Dermis blood vessel endothelial cell (primary cell): ENCODE measurements around the gene NEXN. TPM values are rescaled to one million over a fixed set of nuclear protein-coding genes. Genes with fewer than 3 reads are reported as not detected.
A peak's percentile ranks its signal among the peaks of the same experiment; 100 is the strongest.
"Not testable (repeated sequence)": the region's sequence is repeated elsewhere in the genome, so short reads cannot be mapped to it uniquely, and the experiment has no call there.

ENCODE experiments used
- DNase-seq: peaks from one replicate; pipeline ENCODE4 v3.0.0; 2010
- total RNA-seq: library from RNA; depleted of rRNA; stranded (reverse); fragments of >200 nt; gene quantifications from 2 replicates; pipeline ENCODE4 v1.2.3, GENCODE V29; 2014

The NEXN gene
- total RNA-seq, 1 donor from 2014 or later: 3.1 TPM

DNA sequence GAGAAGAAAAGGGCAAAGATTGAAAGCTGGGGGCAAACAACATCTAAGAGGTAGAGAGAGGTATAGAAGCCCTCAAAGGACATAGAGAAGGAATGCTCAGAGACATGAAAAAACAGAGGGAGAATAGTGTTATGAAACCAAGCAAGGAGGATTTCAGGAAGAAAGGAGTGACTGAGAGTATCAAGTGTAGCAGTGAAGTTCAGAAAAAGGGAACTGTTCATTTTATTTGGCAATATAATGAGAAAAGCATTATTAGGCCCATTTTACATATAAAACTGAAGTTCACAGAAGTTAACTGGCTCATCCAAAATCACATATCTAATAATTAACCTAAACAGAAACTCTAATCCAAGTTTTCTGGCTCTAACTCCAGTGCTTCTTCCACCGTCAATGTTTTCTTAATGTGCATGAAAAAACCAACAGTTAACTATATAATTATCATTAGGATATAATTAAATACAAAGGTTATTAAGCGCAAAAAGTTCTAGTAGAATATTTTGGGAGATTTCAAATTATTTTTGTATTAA, 17.7 kb downstream of the NEXN start:
- DNase-seq: no peak

DNA sequence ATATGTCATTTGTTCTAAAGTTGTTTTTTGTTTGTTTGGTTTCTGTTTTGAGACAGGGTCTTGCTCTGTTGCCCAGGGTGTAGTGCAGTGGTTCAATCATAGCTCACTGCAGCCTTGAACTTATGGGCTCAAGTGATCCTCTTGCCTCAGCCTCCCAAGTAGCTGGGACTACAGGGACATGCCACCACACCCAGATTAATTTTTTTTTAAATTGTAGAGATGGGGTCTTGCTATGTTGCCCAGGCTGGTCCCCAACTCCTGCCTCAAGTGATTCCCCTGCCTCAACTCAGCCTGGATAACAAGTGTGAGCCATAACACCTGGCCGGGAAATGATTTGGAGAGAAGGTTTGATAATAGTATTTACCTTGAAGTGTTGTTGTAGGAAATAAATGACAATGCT, 18.2 kb downstream of the NEXN start:
- DNase-seq: no peak

DNA sequence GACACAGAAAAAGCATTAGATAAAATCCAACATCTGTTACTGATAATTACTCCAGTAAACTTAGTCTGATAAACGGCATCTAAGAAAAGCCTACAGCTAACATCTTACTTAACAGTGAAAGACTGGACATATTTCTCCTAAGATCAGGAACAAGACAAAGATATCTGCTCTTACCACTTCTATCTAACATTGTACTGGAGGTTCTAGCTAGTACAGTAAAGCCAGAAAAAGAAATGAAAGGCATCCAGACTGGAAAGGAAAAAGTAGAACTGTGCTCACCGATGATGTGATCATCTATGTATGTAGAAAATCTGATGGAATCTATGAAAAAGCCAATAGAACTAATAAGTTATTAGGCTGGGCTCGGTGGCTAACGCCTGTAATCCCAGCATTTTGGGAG, 21.7 kb downstream of the NEXN start:
- DNase-seq: no peak

DNA sequence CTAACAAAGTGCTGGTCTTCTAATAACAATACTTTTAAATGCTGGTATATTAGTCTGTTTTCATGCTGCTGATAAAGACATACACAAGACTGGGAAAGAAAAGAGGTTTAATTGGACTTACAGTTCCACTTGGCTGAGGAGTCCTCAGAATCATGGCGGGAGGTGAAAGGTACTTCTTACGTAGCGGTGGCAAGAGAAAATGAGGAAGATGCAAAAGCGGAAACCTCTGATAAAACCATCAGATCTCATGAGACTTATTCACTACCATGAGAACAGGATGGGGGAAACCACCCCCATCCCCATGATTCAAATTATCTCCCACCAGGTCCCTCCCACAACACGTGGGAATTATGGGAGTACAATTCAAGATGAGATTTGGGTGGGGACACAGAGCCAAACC, 30.5 kb downstream of the NEXN start:
- not testable (repeated sequence) for DNase-seq

DNA sequence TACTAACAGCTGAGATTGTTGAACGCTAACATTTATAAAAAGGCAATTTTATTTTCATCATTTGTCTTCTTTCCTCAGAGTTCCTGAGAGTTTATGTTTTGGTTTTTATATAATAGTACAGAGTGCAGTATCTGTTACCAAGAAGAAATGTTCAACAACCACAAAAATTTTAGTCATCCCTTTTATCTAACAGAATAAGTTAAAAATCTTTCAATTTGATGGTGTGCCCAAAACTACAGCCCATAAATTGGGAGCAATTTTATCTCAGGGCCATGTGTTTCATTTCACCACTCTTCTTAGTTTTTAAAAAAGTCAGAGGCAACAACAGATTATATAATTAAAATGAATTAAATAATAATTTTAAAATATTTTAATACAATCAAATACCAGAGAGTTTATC, 37.1 kb downstream of the NEXN start:
- no peak for DNase-seq

DNA sequence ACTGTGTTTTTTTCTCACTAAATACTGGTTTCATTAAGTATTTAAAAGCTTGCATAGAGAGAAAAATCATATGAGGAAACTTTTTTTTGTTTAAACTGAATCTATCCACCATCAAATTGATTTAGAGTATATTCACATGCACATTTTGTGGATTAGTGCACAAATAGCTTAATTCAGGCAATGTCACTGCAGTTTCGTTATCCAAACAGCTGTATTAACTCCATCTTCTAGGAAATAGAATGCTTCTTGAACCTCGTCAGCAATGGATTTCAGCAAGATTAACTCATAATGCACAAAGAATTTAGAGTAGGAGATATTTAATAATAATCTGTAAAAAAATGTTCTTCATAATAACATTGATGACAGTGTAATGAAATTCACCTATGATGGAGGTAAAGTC, 37.5 kb downstream of the NEXN start:
- no peak for DNase-seq

DNA sequence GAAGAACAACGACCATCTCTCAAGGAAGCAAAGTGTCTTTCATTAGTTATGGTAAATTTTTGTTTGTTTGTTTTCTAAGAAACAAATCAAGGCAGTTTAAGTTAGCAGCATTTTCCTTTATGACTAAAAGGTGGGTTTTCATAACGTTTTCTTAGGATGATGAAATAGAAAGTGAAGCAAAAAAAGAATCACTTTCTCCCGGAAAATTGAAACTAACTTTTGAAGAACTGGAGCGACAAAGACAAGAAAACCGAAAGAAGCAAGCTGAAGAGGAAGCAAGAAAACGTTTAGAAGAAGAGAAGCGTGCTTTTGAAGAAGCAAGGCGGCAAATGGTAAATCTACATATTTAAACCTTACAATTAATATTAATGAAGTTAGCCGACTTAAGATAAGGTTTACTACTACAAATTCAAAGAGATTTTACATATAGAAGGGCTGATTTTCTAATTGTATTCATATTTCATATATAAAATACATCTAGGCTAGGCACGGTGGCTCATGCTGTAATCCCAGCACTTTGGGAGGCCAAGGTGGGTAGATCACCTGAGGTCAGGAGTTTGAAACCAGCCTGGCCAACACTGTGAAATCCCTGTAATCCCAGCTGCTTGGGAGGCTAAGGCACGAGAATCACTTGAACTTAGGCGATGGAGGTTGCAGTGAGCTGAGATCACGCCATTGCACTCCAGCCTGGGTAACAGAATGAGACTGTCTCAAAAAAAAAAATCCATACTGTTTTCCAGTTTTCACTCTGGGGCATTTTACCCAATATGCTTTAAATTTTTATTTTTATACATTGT, 38.3 kb downstream of the NEXN start:
- no peak for DNase-seq

DNA sequence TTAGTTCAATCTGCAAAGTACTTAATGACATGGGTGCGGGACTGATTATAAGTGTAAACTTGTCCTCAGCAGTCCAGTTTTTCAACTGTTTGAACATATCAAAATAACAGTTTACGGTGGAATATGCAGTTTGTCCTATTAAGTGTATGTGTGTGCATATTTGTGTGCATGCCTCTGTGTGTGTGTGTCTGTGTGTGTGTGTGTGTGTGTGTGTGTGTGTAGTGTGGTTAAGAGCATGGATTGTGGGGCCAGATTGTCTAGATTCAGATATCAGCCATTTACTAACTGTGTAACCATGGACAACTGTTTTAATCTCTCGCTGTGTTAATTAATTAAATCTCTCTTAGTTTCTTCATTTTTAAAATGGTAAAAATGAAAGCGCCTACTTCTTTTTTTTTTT, 39.0 kb downstream of the NEXN start:
- no peak for DNase-seq

DNA sequence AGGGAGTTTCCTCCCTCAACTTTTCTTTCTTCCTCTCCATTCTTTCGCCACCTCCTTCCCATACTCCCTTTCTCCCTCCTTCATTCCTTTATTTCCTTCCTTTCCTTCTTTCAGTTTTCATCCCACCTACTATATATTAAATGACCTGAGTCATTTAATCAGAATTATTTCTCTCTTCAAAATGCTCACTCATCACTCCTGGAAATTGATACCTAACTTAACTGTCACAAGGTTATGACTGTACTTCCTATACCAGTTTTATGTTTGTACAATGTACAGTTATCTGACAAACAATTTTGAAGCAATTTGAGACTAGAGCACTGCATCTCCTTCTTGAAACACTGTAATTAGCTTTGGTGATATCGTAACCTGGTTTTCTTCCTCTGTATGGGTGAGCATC, 41.4 kb downstream of the NEXN start:
- peak; percentile 34 for DNase-seq

DNA sequence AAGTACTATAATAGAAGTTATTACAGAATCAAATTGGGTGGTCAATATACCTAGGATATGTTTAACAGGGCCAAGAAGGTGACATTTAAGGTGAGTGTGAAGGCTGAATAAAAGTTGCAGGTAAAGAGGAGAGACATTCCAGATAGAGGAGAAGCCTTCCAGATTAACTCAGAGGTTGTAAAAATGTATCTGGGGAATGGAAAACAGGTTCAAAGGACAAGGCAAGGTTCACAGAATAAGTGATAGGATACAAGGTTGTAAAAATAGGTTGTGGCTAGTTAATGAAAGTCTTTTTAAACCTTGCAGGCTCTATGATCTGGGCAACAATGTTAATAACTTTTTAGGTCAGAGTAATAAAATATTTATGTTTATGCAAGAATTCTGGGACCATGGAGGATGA, 50.2 kb downstream of the NEXN start:
- no peak for DNase-seq

DNA sequence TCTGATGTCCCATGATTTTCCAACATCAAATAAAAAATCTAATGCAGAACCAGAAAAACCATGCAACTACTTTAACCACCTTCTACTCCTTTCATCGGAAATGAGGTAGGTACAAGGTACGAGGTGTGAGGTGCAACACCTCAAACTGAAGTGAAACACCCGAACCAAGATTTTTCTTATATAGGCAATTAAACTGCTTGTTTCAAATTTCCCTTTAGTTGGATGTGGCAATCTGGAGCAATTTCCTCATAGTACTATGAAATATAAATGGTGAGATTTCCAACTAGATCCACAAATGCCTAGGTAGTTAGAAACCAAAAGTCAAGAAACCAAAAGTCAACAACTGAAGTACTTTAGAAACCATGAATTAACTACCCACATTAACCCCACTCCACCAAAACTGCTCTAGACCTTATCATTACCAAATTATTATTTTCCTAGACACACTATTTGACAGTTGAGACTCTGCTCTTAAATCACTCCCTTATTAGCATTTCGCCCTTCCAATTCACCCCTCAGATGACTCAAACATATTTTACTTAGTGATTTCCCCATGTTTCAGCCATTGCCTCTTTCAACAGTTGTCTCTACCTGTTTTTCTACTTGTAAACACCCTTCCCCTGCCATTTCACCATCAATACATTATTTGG, 52.6 kb downstream of the NEXN start:
- no peak for DNase-seq

DNA sequence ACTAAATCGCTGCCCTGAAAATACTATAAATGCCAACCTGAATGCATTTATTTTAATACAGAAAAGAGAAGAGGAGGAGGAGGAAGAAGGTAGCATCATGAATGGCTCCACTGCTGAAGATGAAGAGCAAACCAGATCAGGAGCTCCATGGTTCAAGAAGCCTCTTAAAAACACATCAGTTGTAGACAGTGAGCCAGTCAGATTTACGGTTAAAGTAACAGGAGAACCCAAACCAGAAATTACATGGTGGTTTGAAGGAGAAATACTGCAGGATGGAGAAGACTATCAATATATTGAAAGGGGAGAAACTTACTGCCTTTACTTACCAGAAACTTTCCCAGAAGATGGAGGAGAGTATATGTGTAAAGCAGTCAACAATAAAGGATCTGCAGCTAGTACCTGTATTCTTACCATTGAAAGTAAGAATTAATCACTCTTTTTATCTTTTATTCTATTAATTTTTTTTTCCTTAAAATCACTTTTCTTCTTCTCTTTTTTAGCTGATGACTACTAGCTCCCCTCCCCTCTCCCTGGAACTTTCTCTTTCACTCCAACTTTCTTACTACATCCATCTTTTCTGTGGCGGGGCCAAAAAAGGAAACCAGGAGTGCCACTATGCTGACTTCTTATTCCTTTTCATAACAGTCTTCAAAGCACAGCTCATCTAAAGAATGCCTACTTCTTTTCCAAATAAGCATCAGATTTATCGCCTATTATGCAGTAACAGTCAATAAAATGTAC, 54.1 kb downstream of the NEXN start:
- DNase-seq: no peak

DNA sequence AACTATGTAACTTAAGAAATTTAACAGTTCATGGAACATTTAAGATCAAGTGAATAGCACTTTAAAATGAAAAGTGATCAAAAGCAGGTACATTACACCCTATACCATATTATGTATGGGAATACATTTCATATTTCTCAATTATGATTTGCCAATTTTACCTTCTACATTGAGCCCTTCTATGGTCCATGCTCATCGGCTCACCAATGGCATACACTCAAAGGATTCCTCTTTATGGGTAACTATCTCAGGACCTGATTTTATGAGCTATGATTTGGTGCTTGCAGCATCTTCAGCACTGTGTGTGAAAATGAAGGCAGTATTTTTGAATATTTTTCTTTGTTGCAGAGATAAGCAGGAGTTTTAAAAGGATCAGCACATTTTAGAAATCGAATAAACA, 56.9 kb downstream of the NEXN start:
- no peak for DNase-seq

DNA sequence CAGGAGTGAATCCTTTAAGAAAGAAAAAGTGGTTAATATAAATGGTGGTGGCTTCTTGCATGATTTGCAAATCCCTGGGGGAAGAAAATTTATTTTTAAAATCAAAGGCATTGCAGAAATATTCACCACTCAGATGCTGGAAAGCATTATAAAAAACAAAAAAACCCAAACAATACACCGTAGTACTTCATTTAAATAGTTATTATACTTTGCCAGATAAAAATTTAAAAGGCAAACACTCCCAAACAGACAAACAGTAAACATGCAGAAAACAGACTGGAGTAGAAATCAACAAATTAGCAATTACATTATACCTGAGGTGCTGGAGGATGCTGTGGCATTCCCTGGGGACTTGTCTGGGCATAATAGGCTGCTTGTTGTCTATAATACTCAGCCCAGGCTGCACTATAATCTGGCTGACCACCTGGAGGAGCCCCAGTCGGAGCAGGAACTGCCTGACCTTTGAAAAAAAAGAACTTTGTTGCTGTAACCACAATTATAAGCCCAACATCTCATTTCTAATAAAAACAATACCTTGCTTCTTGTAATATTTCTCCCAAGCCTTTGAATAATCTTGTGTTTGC, 60.5 kb downstream of the NEXN start:
- DNase-seq: peak; percentile 79

DNA sequence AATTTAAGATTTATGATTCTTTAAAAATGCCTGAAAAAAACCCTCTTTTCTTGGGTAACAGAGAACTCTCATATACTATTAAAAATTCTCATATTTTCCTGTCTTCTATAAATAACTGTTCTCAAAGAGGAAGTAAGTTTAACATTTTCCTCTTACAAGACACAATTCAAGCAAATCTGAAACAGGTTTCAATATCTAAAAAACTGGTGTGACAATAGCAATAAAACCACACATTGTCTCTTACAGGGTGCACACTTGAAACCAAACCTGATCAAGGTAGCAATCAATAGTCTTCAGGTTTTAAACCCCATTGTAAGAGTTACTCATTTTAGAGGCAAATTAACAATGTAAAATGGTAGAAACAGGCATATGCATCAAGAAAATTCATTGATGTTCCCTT, 62.4 kb downstream of the NEXN start:
- no peak for DNase-seq

DNA sequence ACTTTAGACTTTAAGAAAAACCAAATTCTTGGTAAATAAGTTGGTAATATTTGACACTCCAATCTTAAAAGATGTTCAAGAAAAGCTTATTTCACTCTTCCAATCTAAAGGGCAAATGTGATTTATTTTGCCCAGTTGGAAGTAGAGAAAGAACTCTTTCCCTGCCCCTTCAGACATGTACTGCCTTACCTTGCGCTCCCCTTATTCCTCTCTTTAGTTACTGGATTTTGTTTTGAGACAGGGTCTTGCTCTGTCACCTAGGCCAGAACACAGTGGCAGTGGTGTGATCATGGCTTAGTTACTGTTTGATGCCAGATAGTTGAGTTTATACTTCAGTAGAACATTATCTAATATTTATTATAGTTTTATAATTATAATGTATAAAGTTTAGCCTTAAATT, 62.9 kb downstream of the NEXN start:
- no peak for DNase-seq

DNA sequence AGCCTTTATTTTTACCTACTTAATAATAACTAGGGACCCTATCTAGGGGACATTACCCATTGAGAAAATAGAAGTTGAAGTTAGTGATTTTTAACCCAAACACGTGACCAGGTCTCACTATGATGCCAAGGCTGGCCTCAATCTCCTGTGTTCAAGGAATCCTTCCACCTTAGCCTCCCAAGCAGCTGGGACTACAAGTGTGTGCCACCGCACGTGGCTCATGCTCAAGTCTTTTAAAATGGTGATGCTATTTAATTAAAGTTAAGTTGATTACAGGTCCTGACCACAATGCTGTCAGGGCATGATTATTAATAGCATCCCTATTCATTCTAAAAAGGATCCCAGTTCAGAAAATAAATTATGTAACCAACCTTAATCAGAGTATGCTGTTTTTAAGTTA, 65.5 kb downstream of the NEXN start:
- DNase-seq: no peak

DNA sequence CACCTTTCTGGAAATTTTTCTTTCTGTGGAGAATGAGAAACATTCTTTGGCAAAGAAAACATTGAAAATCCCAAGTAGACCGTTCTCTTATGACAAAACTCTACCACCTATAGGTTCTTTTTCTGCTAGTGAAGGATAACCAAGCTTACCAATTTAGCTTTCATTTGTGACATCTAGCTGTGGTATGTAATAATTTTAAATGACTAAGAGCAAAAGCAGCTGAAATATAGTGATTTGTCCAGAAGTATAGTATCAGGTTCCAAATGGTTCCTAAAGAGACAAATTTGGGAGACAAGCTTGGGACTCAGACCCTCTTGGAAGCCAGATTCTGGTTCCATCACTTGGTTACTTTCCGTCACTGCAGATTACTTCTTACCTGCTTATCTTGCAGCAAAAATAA, 66.1 kb downstream of the NEXN start:
- no peak for DNase-seq

DNA sequence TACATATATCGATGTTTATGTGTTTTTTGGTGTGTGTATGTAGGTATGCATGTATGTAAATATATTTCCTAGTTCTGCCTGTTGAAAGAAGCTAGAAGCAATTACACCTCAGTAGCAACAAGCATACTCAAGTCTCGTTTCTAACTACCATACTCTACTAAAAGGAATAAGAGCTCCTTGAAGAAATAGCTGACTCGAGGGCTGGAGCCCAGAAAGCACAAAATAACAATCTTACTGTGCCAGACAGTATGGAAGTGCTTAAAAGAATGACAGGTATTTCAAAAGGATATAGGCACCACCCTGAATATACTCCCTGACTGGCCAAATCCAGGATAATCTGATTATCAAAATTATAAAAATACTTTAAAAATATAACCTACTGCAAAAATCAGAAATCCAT, 67.3 kb downstream of the NEXN start:
- DNase-seq: no peak

DNA sequence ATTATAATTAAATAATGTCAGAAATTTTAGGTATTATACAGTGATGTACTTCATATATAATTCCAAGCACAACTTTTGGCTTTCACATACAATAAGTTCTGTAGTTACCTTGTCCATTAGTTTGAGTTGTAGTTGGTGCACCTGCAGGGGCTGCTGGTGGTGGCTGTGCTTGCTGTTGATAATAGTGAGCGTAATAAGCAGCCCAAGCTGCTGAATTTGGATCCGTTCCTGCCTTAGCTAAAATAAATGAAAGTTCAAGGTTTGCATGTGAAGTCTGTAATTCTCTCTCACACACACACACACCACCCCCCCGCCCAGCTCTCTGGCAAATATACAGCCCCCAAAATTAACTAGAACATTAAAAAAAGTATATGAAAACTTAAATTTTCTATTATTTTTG, 68.0 kb downstream of the NEXN start:
- no peak for DNase-seq

DNA sequence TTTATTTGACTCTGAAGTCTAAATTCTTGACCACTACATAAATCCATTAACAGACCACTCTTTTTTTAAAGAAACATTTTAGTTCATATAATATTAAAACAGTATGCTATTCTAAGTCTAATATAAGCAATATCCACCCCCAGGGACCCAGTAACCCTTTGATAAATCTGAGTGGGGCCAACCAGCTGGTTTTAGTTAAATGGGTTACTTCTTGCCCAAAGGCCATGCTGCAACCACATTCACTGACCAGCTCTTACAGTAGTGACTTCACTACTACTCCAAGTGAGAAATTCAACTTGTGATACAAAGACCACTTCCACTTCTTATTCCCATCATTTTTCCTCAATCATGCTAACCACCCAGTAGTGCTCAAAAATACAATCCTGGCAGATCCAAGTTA, 70.0 kb downstream of the NEXN start:
- no peak for DNase-seq

DNA sequence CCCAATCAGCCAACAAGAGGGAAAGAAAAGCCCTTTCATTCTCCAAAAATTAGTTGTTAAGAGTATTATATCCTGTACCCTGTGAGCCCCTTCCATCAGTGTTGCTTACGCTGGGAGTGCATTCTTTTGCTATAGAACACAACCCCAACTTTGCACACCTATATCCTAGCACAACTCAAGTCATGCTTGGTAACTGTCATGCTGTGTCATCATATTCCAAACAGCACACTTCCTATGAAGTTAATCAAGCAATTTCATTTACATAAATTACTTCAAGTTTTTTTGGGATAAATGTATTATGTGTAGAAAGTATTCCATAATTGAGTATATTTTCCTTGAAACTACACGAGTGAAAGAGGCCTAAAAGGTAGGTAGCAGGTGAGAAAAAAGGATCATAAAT, 70.4 kb downstream of the NEXN start:
- DNase-seq: no peak

DNA sequence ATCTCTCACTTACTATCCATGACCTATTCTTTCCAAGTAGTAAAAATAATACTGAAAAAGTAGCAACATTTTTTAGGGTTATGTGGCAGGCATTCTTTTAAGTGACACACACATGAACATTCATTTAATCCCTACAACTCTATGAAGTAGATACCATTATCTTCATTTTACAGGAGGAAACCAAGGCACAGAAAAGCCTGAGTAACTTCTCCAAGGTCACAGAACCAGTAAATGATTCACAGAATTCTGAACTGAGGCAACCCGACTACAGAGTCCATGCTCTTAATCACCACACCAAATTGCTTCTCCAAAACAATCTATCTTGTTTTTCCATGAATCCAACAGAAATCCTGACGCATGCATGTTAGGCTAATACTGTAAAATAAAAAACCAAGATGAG, 73.0 kb downstream of the NEXN start:
- no peak for DNase-seq
